ENCODE data around the gene SMAD3. TPM values are rescaled to one million over a fixed set of nuclear protein-coding genes. Genes with fewer than 3 reads are reported as not detected.
A peak's percentile ranks its signal among the peaks of the same experiment; 100 is the strongest.

Gene SMAD3
- total RNA-seq, 1 experiment from 2014 or later = 99.5 TPM

DNA sequence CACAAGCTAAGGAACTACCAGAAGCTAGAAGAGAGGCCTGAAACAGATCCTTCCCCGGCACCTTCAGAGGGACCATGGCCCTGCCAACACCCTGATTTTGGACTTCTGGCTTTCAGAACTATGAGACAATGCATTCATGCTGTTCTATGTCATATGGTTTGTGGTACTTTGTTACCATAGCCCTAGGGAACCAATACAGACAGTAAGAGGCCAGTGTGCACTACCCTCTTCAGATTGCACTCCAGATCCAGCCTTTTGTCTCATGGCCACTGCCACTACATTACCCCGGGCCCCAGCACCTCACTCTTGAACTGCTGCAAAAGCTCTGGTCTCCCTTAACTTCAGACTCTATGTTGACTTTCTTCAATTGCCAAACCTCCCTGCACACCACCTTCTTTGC lies 165.1 kb downstream of the SMAD3 start:
- CTCF ChIA-PET = no interaction called here
- H3K4me2 ChIP-seq = no peak overlapping the region
- H3K36me3 ChIP-seq (ENCODE audit: low read depth) = peaks cover 11% of the 10 kb centered on the region; the same call in 1 of the 2 replicates
- no peaks in the 10 kb centered on the region for H3K27me3 ChIP-seq (ENCODE audit: insufficient read depth, low read depth)
- H3K9me3 ChIP-seq (ENCODE audit: insufficient read depth, low read depth) = no peaks in the 10 kb centered on the region
- POLR2A ChIA-PET (ENCODE audit: unreplicated experiment) = interaction anchor here (0.7 kb wide), 1 partner anchor 37 kb away, joined by 3 read pairs; no protein-coding TSS in a partner anchor
- intact Hi-C loops (cut with micrococcal nuclease; ENCODE audit: unreplicated experiment) = no loop called here
- TF ChIP-seq, protein P1, sequence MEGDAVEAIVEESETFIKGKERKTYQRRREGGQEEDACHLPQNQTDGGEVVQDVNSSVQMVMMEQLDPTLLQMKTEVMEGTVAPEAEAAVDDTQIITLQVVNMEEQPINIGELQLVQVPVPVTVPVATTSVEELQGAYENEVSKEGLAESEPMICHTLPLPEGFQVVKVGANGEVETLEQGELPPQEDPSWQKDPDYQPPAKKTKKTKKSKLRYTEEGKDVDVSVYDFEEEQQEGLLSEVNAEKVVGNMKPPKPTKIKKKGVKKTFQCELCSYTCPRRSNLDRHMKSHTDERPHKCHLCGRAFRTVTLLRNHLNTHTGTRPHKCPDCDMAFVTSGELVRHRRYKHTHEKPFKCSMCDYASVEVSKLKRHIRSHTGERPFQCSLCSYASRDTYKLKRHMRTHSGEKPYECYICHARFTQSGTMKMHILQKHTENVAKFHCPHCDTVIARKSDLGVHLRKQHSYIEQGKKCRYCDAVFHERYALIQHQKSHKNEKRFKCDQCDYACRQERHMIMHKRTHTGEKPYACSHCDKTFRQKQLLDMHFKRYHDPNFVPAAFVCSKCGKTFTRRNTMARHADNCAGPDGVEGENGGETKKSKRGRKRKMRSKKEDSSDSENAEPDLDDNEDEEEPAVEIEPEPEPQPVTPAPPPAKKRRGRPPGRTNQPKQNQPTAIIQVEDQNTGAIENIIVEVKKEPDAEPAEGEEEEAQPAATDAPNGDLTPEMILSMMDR (conservative IDR thresholded peaks at IDR 0.05) = no peak
- no peaks in the 10 kb centered on the region for H4K20me1 ChIP-seq (ENCODE audit: insufficient read depth)
- H3K4me3 ChIP-seq = no peak overlapping the region
- H3K79me2 ChIP-seq (ENCODE audit: low read depth) = no peaks in the 10 kb centered on the region
- no peak overlapping the region for H3K27ac ChIP-seq
- no peak for DNase-seq
- H3F3A ChIP-seq (ENCODE audit: insufficient read depth, low read depth) = no peaks in the 10 kb centered on the region
- H2AFZ ChIP-seq = no peak overlapping the region
- BruUV-seq (replicated peaks) = no TSS peak
- H3K4me1 ChIP-seq (replicated peaks; ENCODE audit: insufficient read depth) = no peaks in the 10 kb centered on the region
- H3K9me2 ChIP-seq (ENCODE audit: insufficient read depth) = no peaks in the 10 kb centered on the region

DNA sequence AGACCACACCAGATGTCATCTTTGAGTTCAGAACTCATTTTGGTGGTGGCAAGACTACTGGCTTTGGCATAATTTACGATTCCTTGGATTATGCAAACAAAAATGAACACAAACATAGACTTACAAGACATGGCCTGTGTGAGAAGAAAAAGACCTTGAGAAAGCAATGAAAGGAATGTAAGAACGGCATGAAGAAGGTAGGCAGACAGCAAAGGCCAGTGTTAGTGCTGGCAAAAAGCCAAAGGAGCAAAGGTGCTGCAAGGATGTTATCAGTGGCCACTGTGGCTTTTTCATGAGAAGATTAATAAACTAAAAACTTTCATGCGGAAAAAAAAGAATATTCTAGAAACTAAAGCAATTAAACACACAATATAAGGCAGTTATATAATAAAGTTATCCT lies 167.2 kb downstream of the SMAD3 start:
- Histone ChIP-seq H3K9me2 (ENCODE audit: insufficient read depth) (no peaks in the 10 kb centered on the region), H2AFZ (no peak overlapping the region), H3F3A (ENCODE audit: insufficient read depth, low read depth) (no peaks in the 10 kb centered on the region), H3K79me2 (ENCODE audit: low read depth) (peaks cover 14% of the 10 kb centered on the region), H3K9me3 (ENCODE audit: insufficient read depth, low read depth) (no peaks in the 10 kb centered on the region), H4K20me1 (ENCODE audit: insufficient read depth) (no peaks in the 10 kb centered on the region), H3K4me1 (replicated peaks; ENCODE audit: insufficient read depth) (no peaks in the 10 kb centered on the region), H3K27ac (no peak overlapping the region), H3K4me3 (no peak overlapping the region), H3K27me3 (ENCODE audit: insufficient read depth, low read depth) (no peaks in the 10 kb centered on the region), H3K36me3 (ENCODE audit: low read depth) (peaks cover 14% of the 10 kb centered on the region; the same call in 1 of the 2 replicates), H3K4me2 (no peak overlapping the region)
- intact Hi-C loops (cut with micrococcal nuclease; ENCODE audit: unreplicated experiment) = no loop called here
- ChIA-PET POLR2A (ENCODE audit: unreplicated experiment) (no interaction called here), CTCF (no interaction called here)
- TF ChIP-seq, protein P1 (conservative IDR thresholded peaks at IDR 0.05) = no peak
- no peak for TF ChIP-seq EZH2 (IDR thresholded peaks at IDR 0.05; ENCODE audit: low read depth)
- DNase-seq = no peak
- BruUV-seq (replicated peaks) = no TSS peak

DNA sequence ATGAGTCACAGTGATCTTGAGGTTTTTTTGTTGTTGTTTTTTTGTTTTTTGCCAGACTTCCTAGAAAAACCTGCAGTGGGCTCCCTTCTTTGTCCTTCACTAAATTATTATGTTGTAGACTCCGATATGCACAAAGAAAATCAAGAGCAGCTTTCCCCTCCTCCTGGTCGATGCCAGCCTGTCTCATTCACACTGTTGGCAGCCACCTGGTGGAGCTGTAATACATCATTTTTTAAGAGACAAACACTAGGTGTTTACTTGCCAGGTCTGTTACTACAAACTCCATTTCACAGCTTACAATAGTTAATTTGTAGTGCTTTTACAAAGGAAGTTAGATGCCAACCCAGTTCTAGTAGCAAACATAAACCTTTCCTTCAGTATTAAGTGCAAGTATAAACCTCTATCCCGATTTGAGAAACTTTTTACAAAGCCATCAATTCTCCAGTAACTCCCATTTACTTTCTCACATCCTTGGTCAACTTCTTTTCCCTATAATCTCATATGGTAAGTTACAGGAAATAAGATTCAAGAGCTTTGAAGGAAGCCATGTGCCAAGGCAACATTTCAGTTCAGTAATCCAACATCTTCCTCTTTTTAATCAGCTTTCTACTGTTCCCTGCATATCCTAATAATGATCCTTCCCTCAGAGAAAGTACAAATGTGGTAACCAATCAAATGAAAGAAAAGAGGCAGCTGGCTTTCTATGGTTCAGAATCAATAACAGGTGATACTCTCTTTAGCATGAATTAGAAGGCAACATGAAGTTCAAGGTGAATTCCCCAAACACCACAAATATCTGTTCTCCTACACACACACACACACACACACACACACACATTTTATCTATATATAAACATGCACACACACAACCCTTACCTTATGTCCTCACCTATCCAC lies 175.1 kb downstream of the SMAD3 start:
- no peaks in the 10 kb centered on the region for H3K27me3 ChIP-seq (ENCODE audit: insufficient read depth, low read depth)
- TF ChIP-seq EZH2 (IDR thresholded peaks at IDR 0.05; ENCODE audit: low read depth) = no peak
- TF ChIP-seq, protein P1 (conservative IDR thresholded peaks at IDR 0.05) = peak; percentile 52; the same call in 1 of the 2 replicates
- ChIA-PET POLR2A (ENCODE audit: unreplicated experiment) (interaction anchor here (0.5 to 0.6 kb wide), 2 partner anchors 62 to 171 kb away, joined by 4 to 5 read pairs; no protein-coding TSS in a partner anchor), CTCF (interaction anchor here (0.5 kb wide), 1 partner anchor 143 kb away, joined by 3 read pairs; no protein-coding TSS in a partner anchor)
- no peak overlapping the region for H3K4me3 ChIP-seq
- peaks cover 4% of the 10 kb centered on the region for H3K4me1 ChIP-seq (replicated peaks; ENCODE audit: insufficient read depth)
- H3K27ac ChIP-seq = no peak overlapping the region
- DNase-seq = peak in 1 of 2 experiments; percentile 11
- H3K79me2 ChIP-seq (ENCODE audit: low read depth) = peaks cover 89% of the 10 kb centered on the region
- peaks cover 6% of the 10 kb centered on the region; the same call in 1 of the 2 replicates for H4K20me1 ChIP-seq (ENCODE audit: insufficient read depth)
- H3K9me3 ChIP-seq (ENCODE audit: insufficient read depth, low read depth) = no peaks in the 10 kb centered on the region
- peaks cover 5% of the 10 kb centered on the region; the same call in 1 of the 2 replicates for H3F3A ChIP-seq (ENCODE audit: insufficient read depth, low read depth)
- intact Hi-C loops (cut with micrococcal nuclease; ENCODE audit: unreplicated experiment) = loop anchor here (1.0 to 10.0 kb wide), 2 partner anchors 63 to 594 kb away; no protein-coding TSS in a partner anchor
- H2AFZ ChIP-seq = no peak overlapping the region
- H3K4me2 ChIP-seq = no peak overlapping the region
- no peaks in the 10 kb centered on the region for H3K9me2 ChIP-seq (ENCODE audit: insufficient read depth)
- peaks cover 8% of the 10 kb centered on the region; the same call in 1 of the 2 replicates for H3K36me3 ChIP-seq (ENCODE audit: low read depth)
- BruUV-seq (replicated peaks) = no TSS peak

Data from PC-9 (cell line).